HEK293 (cell line): ENCODE measurements around the gene ETV1.

Experiments
- GLI2 ChIP-seq: fragments of 450-650 bp; formaldehyde crosslinking; IDR thresholded peaks from 2 replicates; pipeline ENCODE4; 2017; ENCODE audit warnings: missing biosample characterization, missing genetic modification characterization, low read depth, borderline replicate concordance
- HOXD13 ChIP-seq: sonication (generic); formaldehyde crosslinking; IDR thresholded peaks from 2 replicates; pipeline ENCODE4 v1.8.0; 2022; ENCODE audit warnings: missing genetic modification reagents, borderline replicate concordance
- ZBTB1 ChIP-seq: fragments of 450-650 bp; formaldehyde crosslinking; IDR thresholded peaks from 2 replicates; pipeline ENCODE4 v1.5.1; 2016; ENCODE audit warnings: missing biosample characterization, missing genetic modification characterization
- ZBTB20 ChIP-seq: fragments of 450-650 bp; formaldehyde crosslinking; IDR thresholded peaks from 2 replicates; pipeline ENCODE4 v1.5.1; 2016; ENCODE audit warnings: missing biosample characterization, missing genetic modification characterization
- ZBTB8A ChIP-seq: fragments of 450-650 bp; formaldehyde crosslinking; IDR thresholded peaks from 2 replicates; pipeline ENCODE4 v1.5.1; 2016; ENCODE audit warnings: missing biosample characterization, missing genetic modification characterization
- ZNF239 ChIP-seq: fragments of 450-650 bp; formaldehyde crosslinking; IDR thresholded peaks from 2 replicates; pipeline ENCODE4 v1.5.1; 2016; ENCODE audit warnings: missing biosample characterization, missing genetic modification characterization
- ZNF426 ChIP-seq: fragments of 450-650 bp; formaldehyde crosslinking; IDR thresholded peaks from 2 replicates; pipeline ENCODE4 v1.5.1; 2017; ENCODE audit warnings: missing biosample characterization, missing genetic modification characterization, mild to moderate bottlenecking, inconsistent platforms, moderate library complexity
- ZNF48 ChIP-seq: fragments of 450-650 bp; formaldehyde crosslinking; IDR thresholded peaks from 2 replicates; pipeline ENCODE4 v1.5.1; 2016; ENCODE audit warnings: missing biosample characterization, missing genetic modification characterization
- ZNF521 ChIP-seq: fragments of 450-650 bp; formaldehyde crosslinking; IDR thresholded peaks from 2 replicates; pipeline ENCODE4 v1.5.1; 2017; ENCODE audit warnings: missing biosample characterization, mild to moderate bottlenecking, missing genetic modification characterization
- ZNF558 ChIP-seq: fragments of 450-650 bp; formaldehyde crosslinking; IDR thresholded peaks from 2 replicates; pipeline ENCODE4 v1.5.1; 2016; ENCODE audit warnings: missing biosample characterization, missing genetic modification characterization
- ZNF626 ChIP-seq: fragments of 450-650 bp; sonication (Bioruptor Pico); formaldehyde crosslinking; IDR thresholded peaks from 2 replicates; pipeline ENCODE4 v1.5.1; 2018; ENCODE audit warnings: missing biosample characterization, missing genetic modification characterization, inconsistent platforms
- ZNF658 ChIP-seq: fragments of 450-650 bp; formaldehyde crosslinking; IDR thresholded peaks from 2 replicates; pipeline ENCODE4; 2016; ENCODE audit warnings: missing biosample characterization, missing genetic modification characterization
- TF ChIP-seq, protein P1 (sequence below): fragments of 450-650 bp; formaldehyde crosslinking; IDR thresholded peaks from 2 replicates; pipeline ENCODE4 v1.5.1; 2016; ENCODE audit warnings: missing biosample characterization, missing genetic modification characterization
- TF ChIP-seq, protein P2 (sequence below): fragments of 450-650 bp; formaldehyde crosslinking; IDR thresholded peaks from 2 replicates; pipeline ENCODE4 v1.5.1; 2017; ENCODE audit warnings: missing biosample characterization, missing genetic modification characterization
- TF ChIP-seq, protein P3 (sequence below): fragments of 450-650 bp; formaldehyde crosslinking; IDR thresholded peaks from 2 replicates; pipeline ENCODE4 v1.5.1; 2016; ENCODE audit warnings: missing biosample characterization, missing genetic modification characterization
- TF ChIP-seq, protein P4 (sequence below): fragments of 450-650 bp; formaldehyde crosslinking; IDR thresholded peaks from 2 replicates; pipeline ENCODE4 v1.5.1; 2016; ENCODE audit warnings: missing biosample characterization, missing genetic modification characterization
- TF ChIP-seq, protein P5 (sequence below): fragments of 450-650 bp; formaldehyde crosslinking; IDR thresholded peaks from 2 replicates; pipeline ENCODE4 v1.5.1; 2016; ENCODE audit warnings: missing biosample characterization, missing genetic modification characterization
- TF ChIP-seq, protein P6 (sequence below): fragments of 450-650 bp; formaldehyde crosslinking; IDR thresholded peaks from 2 replicates; pipeline ENCODE4 v1.5.1; 2016; ENCODE audit warnings: missing biosample characterization, missing genetic modification characterization, borderline replicate concordance

The ETV1 gene

DNA sequence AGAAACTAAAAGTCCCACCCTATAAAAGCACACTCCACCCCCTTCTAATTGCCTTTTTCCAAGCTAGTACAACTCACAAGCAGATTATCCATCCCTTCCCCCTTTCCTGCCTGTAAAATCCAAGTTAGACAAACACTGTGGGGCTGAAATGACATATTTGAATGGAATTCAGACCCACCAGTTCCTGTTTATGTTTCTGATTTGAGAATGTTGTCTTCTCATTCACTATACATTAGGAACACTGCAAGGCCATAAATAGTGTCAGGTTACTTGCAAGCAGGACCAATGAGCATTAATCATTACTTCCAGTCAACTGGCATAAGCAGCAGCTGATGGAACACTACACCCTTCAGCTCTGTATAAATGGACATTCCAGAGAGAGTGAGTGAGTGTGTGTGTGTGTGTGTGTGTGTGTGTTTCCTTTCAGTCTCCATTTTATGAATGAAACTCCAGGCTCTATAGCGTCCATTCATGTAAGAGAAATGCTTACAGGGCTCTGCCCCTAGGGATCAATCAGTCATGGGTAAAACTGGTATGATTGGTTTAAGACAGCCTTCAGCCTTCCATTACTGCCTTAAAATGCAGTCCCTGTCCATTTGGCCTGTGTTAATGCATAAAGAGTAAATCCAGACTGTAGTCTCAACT lies 69.3 kb downstream of the ETV1 start (continued):
- TF ChIP-seq, protein P1, sequence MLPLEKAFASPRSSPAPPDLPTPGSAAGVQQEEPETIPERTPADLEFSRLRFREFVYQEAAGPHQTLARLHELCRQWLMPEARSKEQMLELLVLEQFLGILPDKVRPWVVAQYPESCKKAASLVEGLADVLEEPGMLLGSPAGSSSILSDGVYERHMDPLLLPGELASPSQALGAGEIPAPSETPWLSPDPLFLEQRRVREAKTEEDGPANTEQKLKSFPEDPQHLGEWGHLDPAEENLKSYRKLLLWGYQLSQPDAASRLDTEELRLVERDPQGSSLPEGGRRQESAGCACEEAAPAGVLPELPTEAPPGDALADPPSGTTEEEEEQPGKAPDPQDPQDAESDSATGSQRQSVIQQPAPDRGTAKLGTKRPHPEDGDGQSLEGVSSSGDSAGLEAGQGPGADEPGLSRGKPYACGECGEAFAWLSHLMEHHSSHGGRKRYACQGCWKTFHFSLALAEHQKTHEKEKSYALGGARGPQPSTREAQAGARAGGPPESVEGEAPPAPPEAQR (tag by site-specific recombination), result no peak; the same call in 1 of the 2 replicates
- TF ChIP-seq ZNF521 (tag by site-specific recombination), result no peak
- TF ChIP-seq, protein P2, sequence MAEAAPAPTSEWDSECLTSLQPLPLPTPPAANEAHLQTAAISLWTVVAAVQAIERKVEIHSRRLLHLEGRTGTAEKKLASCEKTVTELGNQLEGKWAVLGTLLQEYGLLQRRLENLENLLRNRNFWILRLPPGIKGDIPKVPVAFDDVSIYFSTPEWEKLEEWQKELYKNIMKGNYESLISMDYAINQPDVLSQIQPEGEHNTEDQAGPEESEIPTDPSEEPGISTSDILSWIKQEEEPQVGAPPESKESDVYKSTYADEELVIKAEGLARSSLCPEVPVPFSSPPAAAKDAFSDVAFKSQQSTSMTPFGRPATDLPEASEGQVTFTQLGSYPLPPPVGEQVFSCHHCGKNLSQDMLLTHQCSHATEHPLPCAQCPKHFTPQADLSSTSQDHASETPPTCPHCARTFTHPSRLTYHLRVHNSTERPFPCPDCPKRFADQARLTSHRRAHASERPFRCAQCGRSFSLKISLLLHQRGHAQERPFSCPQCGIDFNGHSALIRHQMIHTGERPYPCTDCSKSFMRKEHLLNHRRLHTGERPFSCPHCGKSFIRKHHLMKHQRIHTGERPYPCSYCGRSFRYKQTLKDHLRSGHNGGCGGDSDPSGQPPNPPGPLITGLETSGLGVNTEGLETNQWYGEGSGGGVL (tag by site-specific recombination), result peak; percentile 78
- TF ChIP-seq ZBTB20 (tag by site-specific recombination), result peak; percentile 76
- TF ChIP-seq, protein P3, sequence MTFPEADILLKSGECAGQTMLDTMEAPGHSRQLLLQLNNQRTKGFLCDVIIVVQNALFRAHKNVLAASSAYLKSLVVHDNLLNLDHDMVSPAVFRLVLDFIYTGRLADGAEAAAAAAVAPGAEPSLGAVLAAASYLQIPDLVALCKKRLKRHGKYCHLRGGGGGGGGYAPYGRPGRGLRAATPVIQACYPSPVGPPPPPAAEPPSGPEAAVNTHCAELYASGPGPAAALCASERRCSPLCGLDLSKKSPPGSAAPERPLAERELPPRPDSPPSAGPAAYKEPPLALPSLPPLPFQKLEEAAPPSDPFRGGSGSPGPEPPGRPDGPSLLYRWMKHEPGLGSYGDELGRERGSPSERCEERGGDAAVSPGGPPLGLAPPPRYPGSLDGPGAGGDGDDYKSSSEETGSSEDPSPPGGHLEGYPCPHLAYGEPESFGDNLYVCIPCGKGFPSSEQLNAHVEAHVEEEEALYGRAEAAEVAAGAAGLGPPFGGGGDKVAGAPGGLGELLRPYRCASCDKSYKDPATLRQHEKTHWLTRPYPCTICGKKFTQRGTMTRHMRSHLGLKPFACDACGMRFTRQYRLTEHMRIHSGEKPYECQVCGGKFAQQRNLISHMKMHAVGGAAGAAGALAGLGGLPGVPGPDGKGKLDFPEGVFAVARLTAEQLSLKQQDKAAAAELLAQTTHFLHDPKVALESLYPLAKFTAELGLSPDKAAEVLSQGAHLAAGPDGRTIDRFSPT (tag by site-specific recombination), result peak; percentile 97
- peak; percentile 89 for TF ChIP-seq HOXD13
- peak; percentile 86 for TF ChIP-seq ZNF558 (tag by site-specific recombination)
- peak; percentile 66; the same call in 1 of the 2 replicates for TF ChIP-seq GLI2
- TF ChIP-seq ZNF48 (tag by site-specific recombination), result no peak
- no peak for TF ChIP-seq ZNF626 (tag by site-specific recombination)
- TF ChIP-seq, protein P4, sequence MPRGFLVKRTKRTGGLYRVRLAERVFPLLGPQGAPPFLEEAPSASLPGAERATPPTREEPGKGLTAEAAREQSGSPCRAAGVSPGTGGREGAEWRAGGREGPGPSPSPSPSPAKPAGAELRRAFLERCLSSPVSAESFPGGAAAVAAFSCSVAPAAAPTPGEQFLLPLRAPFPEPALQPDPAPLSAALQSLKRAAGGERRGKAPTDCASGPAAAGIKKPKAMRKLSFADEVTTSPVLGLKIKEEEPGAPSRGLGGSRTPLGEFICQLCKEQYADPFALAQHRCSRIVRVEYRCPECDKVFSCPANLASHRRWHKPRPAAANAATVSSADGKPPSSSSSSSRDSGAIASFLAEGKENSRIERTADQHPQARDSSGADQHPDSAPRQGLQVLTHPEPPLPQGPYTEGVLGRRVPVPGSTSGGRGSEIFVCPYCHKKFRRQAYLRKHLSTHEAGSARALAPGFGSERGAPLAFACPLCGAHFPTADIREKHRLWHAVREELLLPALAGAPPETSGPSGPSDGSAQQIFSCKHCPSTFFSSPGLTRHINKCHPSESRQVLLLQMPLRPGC (tag by site-specific recombination), result peak; percentile 97
- TF ChIP-seq ZBTB1 (tag by site-specific recombination), result no peak; the same call in 1 of the 2 replicates
- no peak; the same call in 1 of the 2 replicates for TF ChIP-seq ZNF239 (tag by site-specific recombination)
- TF ChIP-seq, protein P5, sequence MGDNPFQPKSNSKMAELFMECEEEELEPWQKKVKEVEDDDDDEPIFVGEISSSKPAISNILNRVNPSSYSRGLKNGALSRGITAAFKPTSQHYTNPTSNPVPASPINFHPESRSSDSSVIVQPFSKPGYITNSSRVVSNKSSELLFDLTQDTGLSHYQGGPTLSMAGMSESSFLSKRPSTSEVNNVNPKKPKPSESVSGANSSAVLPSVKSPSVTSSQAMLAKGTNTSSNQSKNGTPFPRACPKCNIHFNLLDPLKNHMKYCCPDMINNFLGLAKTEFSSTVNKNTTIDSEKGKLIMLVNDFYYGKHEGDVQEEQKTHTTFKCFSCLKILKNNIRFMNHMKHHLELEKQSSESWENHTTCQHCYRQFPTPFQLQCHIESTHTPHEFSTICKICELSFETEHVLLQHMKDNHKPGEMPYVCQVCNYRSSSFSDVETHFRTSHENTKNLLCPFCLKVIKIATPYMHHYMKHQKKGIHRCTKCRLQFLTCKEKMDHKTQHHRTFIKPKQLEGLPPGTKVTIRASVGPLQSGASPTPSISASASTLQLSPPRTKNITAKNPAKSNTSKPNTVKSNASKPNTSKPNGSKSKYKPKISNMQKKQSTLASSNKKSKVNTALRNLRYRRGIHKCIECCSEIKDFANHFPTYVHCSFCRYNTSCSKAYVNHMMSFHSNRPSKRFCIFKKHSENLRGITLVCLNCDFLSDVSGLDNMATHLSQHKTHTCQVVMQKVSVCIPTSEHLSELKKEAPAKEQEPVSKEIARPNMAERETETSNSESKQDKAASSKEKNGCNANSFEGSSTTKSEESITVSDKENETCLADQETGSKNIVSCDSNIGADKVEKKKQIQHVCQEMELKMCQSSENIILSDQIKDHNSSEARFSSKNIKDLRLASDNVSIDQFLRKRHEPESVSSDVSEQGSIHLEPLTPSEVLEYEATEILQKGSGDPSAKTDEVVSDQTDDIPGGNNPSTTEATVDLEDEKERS (tag by site-specific recombination), result peak; percentile 66; the same call in 1 of the 2 replicates
- no peak for TF ChIP-seq ZNF426 (tag by site-specific recombination)
- peak; percentile 68 for TF ChIP-seq ZBTB8A
- TF ChIP-seq, protein P6, sequence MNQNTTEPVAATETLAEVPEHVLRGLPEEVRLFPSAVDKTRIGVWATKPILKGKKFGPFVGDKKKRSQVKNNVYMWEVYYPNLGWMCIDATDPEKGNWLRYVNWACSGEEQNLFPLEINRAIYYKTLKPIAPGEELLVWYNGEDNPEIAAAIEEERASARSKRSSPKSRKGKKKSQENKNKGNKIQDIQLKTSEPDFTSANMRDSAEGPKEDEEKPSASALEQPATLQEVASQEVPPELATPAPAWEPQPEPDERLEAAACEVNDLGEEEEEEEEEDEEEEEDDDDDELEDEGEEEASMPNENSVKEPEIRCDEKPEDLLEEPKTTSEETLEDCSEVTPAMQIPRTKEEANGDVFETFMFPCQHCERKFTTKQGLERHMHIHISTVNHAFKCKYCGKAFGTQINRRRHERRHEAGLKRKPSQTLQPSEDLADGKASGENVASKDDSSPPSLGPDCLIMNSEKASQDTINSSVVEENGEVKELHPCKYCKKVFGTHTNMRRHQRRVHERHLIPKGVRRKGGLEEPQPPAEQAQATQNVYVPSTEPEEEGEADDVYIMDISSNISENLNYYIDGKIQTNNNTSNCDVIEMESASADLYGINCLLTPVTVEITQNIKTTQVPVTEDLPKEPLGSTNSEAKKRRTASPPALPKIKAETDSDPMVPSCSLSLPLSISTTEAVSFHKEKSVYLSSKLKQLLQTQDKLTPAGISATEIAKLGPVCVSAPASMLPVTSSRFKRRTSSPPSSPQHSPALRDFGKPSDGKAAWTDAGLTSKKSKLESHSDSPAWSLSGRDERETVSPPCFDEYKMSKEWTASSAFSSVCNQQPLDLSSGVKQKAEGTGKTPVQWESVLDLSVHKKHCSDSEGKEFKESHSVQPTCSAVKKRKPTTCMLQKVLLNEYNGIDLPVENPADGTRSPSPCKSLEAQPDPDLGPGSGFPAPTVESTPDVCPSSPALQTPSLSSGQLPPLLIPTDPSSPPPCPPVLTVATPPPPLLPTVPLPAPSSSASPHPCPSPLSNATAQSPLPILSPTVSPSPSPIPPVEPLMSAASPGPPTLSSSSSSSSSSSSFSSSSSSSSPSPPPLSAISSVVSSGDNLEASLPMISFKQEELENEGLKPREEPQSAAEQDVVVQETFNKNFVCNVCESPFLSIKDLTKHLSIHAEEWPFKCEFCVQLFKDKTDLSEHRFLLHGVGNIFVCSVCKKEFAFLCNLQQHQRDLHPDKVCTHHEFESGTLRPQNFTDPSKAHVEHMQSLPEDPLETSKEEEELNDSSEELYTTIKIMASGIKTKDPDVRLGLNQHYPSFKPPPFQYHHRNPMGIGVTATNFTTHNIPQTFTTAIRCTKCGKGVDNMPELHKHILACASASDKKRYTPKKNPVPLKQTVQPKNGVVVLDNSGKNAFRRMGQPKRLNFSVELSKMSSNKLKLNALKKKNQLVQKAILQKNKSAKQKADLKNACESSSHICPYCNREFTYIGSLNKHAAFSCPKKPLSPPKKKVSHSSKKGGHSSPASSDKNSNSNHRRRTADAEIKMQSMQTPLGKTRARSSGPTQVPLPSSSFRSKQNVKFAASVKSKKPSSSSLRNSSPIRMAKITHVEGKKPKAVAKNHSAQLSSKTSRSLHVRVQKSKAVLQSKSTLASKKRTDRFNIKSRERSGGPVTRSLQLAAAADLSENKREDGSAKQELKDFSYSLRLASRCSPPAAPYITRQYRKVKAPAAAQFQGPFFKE (tag by site-specific recombination), result no peak
- no peak for TF ChIP-seq ZNF658 (tag by site-specific recombination)
